Sigmoid colon (tissue), 7 donors: ENCODE data around the gene GPS2. TPM values are rescaled to one million over a fixed set of nuclear protein-coding genes. Genes with fewer than 3 reads are reported as not detected.
A peak's percentile ranks its signal among the peaks of the same experiment; 100 is the strongest.

Experiments
- DNase-seq: peaks from one replicate; pipeline ENCODE4 v3.0.0-alpha.2; 2019
- H3K27ac ChIP-seq, 4 donors: fragments of 200-600 bp; sonication (generic); one replicate each; pipeline ENCODE4 v1.5.1; 2016 to 2019; ENCODE audit warnings: mild to moderate bottlenecking in 1 of 4
- H3K27me3 ChIP-seq, 3 donors: fragments of 200-600 bp; sonication (generic); one replicate each; pipeline ENCODE4 v1.5.1; 2019; ENCODE audit warnings: mild to moderate bottlenecking in 1 of 3
- H3K36me3 ChIP-seq, 4 donors: fragments of 200-600 bp; sonication (generic); one replicate each; pipeline ENCODE4 v1.5.1; 2016 to 2019
- H3K4me1 ChIP-seq, 4 donors: fragments of 200-600 bp; sonication (generic); one replicate each; pipeline ENCODE4 v1.5.1; 2017 to 2019
- H3K4me3 ChIP-seq, 4 donors: fragments of 200-600 bp; sonication (generic); one replicate each; pipeline ENCODE4 v1.5.1; 2017 to 2019; ENCODE audit warnings: mild to moderate bottlenecking in 2 of 4, moderate library complexity in 1 of 4
- H3K9me3 ChIP-seq, 4 donors: fragments of 200-600 bp in 3 of 4; sonication (generic) in 3 of 4; one replicate each; pipeline versions ENCODE4 v1.5.1 to v1.6.1; 2013 to 2019
- EP300 ChIP-seq, 4 donors: sonication (generic); formaldehyde crosslinking; IDR thresholded peaks; one replicate each; pipeline ENCODE4 v1.6.1; 2017; ENCODE audit warnings: antibody characterized with exemption in 4 of 4
- POLR2A ChIP-seq, 2 donors: fragments of 450-650 bp; IDR thresholded peaks; one replicate each; pipeline ENCODE4 v1.6.1; 2016; ENCODE audit warnings: antibody characterized with exemption in 2 of 2, mild to moderate bottlenecking in 2 of 2, moderate library complexity in 2 of 2
- POLR2AphosphoS5 ChIP-seq, 4 donors: sonication (generic); formaldehyde crosslinking; IDR thresholded peaks; one replicate each; pipeline ENCODE4 v1.6.1; 2017; ENCODE audit warnings: antibody characterized with exemption in 4 of 4
- WGBS, 2 donors: extraction: QIAGEN DNeasy Blood & Tissue Kit; methylation state at CpG; one replicate each; pipeline ENCODE4 v1.1.7; 2013; 5-methylcytosine and 5-hydroxymethylcytosine counted together
- intact Hi-C: fragments of 100-400 bp; cut with DNase I; formaldehyde crosslinking; loops from one replicate; pipeline ENCODE4 v1.15.1; 2023
- polyA plus RNA-seq, 3 donors: library from polyadenylated mRNA; stranded (reverse); fragments of 200-250 nt; gene quantifications; one replicate each; pipeline ENCODE4 v1.2.3, GENCODE V29; 2013
- total RNA-seq, 4 donors: library from RNA; depleted of rRNA; stranded (reverse); fragments of >200 nt; gene quantifications; one replicate each; pipeline ENCODE4 v1.1.0, GENCODE V29; 2016
- TF ChIP-seq, protein P1 (sequence below), 4 experiments: fragments of 450-650 bp in 3 of 4; fragments of 200-600 bp in 1 of 4; IDR thresholded peaks; one replicate each; pipeline ENCODE4 v1.5.1; 2016 to 2019; ENCODE audit warnings: antibody characterized with exemption in 4 of 4, mild to moderate bottlenecking in 3 of 4, moderate library complexity in 2 of 4
- donor health status: healthy with polysubstance abuse.
- donor health status: Bipolar disorder and iron deficiency.
- donor health status: healthy.

Gene GPS2
- total and polyA plus RNA-seq, 7 donors: 67.9 to 114 (median 84.2) TPM

- DNase-seq: no peak
- no peak for TF ChIP-seq EP300 (IDR thresholded peaks at IDR 0.05)
- no peak for TF ChIP-seq POLR2AphosphoS5 (IDR thresholded peaks at IDR 0.05)
- no peak for TF ChIP-seq POLR2A (IDR thresholded peaks at IDR 0.05)
- TF ChIP-seq, protein P1, sequence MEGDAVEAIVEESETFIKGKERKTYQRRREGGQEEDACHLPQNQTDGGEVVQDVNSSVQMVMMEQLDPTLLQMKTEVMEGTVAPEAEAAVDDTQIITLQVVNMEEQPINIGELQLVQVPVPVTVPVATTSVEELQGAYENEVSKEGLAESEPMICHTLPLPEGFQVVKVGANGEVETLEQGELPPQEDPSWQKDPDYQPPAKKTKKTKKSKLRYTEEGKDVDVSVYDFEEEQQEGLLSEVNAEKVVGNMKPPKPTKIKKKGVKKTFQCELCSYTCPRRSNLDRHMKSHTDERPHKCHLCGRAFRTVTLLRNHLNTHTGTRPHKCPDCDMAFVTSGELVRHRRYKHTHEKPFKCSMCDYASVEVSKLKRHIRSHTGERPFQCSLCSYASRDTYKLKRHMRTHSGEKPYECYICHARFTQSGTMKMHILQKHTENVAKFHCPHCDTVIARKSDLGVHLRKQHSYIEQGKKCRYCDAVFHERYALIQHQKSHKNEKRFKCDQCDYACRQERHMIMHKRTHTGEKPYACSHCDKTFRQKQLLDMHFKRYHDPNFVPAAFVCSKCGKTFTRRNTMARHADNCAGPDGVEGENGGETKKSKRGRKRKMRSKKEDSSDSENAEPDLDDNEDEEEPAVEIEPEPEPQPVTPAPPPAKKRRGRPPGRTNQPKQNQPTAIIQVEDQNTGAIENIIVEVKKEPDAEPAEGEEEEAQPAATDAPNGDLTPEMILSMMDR (IDR thresholded peaks at IDR 0.05): no peak
- intact Hi-C loops: no loop called here
- peaks cover 0 to 17% (median 12%) of the 10 kb centered on the region in 4 donors for H3K4me1 ChIP-seq
- 93 to 95% methylated on average over 19 of the region's 19 CpGs for WGBS, 2 donors
- H3K36me3 ChIP-seq: peaks cover 33 to 68% (median 47%) of the 10 kb centered on the region in 4 donors
- no peak overlapping the region for H3K4me3 ChIP-seq
- no peak overlapping the region for H3K27ac ChIP-seq
- H3K27me3 ChIP-seq: no peaks in the 10 kb centered on the region
- no peaks in the 10 kb centered on the region for H3K9me3 ChIP-seq
Observed at GRCh38 chr17:7325031-7325528, 9.9 kb upstream of the GPS2 start.

GRCh38 chr17:7324438-7324779 lies 9.2 kb upstream of the GPS2 start:
- TF ChIP-seq POLR2AphosphoS5 (IDR thresholded peaks at IDR 0.05): no peak
- TF ChIP-seq, protein P1 (IDR thresholded peaks at IDR 0.05): peak in 1 of 4 experiments; percentile 2
- 87 to 92% methylated on average over 3 of the region's 3 CpGs for WGBS, 2 donors

DNA sequence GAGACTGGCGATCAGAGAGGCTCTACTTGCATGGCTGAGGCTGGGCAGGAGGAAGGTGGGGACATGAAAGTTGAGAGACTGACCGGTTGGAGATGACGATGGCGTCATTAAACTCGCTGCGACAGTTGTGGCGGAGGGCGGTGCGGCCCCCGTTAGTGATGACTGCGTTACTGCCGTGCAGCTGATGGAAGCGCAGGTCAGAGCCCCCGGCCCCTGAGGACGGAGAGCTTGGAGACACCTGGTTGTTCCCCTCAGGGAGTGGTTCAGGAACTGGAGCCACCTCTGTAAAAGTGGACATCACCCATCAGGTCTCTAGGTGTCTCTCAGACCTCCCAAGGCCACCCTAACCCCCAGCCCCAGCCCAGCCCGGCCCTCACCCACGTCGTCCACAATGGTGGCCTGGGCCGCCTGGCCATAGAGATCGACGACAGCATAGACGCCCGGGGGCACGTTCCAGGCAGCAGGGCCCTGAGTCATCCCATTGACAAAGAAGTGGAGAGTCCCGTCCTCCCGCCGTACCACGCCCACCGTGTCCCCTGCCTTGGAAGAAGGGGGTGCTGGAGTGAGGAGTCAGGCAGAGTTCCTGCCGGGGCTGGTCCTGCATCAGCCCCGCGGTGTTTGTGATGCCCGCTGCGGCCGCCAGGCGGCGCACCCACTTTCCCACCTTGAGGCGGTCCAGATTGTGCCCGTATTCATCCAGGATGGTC lies 8.7 kb upstream of the GPS2 start:
- 63 to 66% methylated on average over 39 of the region's 39 CpGs for WGBS, 2 donors
- Histone ChIP-seq H3K36me3 (peaks cover 35 to 77% (median 51%) of the 10 kb centered on the region in 4 donors), H3K9me3 (no peaks in the 10 kb centered on the region), H3K27ac (no peak overlapping the region), H3K27me3 (no peaks in the 10 kb centered on the region), H3K4me1 (peaks cover 0 to 16% (median 11%) of the 10 kb centered on the region in 4 donors), H3K4me3 (no peak overlapping the region)
- TF ChIP-seq EP300 (IDR thresholded peaks at IDR 0.05) (no peak), POLR2AphosphoS5 (IDR thresholded peaks at IDR 0.05) (peak in 1 of 4 donors; percentile 12)
- TF ChIP-seq, protein P1 (IDR thresholded peaks at IDR 0.05): peak; percentile 57 to 83 (median 78)
- DNase-seq: peak; percentile 71
- intact Hi-C loops: no loop called here

More at GRCh38 chr17:7324438-7324779, 9.2 kb upstream of the GPS2 start:
- intact Hi-C loops: no loop called here
- no peaks in the 10 kb centered on the region for H3K27me3 ChIP-seq
- no peak for DNase-seq
- H3K9me3 ChIP-seq: no peaks in the 10 kb centered on the region
- peaks cover 0 to 16% (median 11%) of the 10 kb centered on the region in 4 donors for H3K4me1 ChIP-seq
- H3K4me3 ChIP-seq: no peak overlapping the region
- peaks cover 34 to 72% (median 50%) of the 10 kb centered on the region in 4 donors for H3K36me3 ChIP-seq
- H3K27ac ChIP-seq: no peak overlapping the region

- Histone ChIP-seq H3K4me1 (peaks cover 0 to 5% (median under 1%) of the 10 kb centered on the region in 4 donors), H3K36me3 (peaks cover 47 to 90% (median 63%) of the 10 kb centered on the region in 4 donors), H3K9me3 (no peaks in the 10 kb centered on the region), H3K27me3 (no peaks in the 10 kb centered on the region), H3K27ac (no peak overlapping the region), H3K4me3 (no peak overlapping the region)
- intact Hi-C loops: no loop called here
- DNase-seq: peak; percentile 64
- WGBS, 2 donors: 93 to 96% methylated on average over 22 of the region's 22 CpGs
- TF ChIP-seq, protein P1 (IDR thresholded peaks at IDR 0.05): no peak
- TF ChIP-seq POLR2A (IDR thresholded peaks at IDR 0.05) (no peak), EP300 (IDR thresholded peaks at IDR 0.05) (no peak), POLR2AphosphoS5 (IDR thresholded peaks at IDR 0.05) (no peak)
Observed at GRCh38 chr17:7322520-7323194, 7.5 kb upstream of the GPS2 start.
